ENCODE data around the gene CDC25A.

CDC25A gene

GRCh38 chr3:48199117-48199516 is 10.9 kb upstream of the CDC25A start:
- Histone ChIP-seq H3K9me3 (ENCODE audit: control insufficient read depth in 1 of 2, low read length in 2 of 2) (no peaks in the 10 kb centered on the region), H3K4me1 (ENCODE audit: control insufficient read depth in 1 of 2, insufficient read depth in 2 of 2, low read length in 2 of 2) (no peaks in the 10 kb centered on the region), H3K27ac (ENCODE audit: low read depth, low read length) (no peak overlapping the region), H3K36me3 (ENCODE audit: control insufficient read depth in 1 of 2, insufficient read depth in 2 of 2, low read length in 2 of 2) (no peaks in the 10 kb centered on the region), H3K4me3 (ENCODE audit: low read depth in 1 of 2, low read length in 2 of 2) (no peak overlapping the region), H3K9ac (ENCODE audit: low read depth in 1 of 2, low read length in 2 of 2) (no peak overlapping the region), H3K27me3 (ENCODE audit: control insufficient read depth in 1 of 2, insufficient read depth in 2 of 2, low read length in 2 of 2) (no peaks in the 10 kb centered on the region)

DNA sequence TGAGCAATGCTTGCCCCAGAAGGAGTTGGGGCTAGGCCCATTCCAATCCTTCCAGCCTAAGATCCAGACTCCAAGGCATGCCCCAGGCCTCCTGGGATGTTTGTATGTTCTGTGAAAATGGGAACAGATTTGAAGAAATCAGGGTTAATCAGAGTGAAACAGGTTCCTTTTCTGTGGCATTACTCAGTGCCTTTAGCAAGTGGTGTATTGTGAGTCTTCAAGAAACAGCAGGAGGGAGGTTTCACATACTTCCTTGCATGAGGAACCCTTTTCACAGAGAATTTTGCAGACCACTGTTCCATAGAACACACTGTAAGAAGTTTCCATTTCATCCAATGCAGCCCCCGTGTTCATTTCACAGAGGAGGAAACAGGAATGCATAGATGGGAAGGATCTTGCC is 8.4 kb upstream of the CDC25A start:
- Histone ChIP-seq H3K9ac (ENCODE audit: low read depth in 1 of 2, low read length in 2 of 2) (no peak overlapping the region), H3K9me3 (ENCODE audit: control insufficient read depth in 1 of 2, low read length in 2 of 2) (no peaks in the 10 kb centered on the region), H3K4me1 (ENCODE audit: control insufficient read depth in 1 of 2, insufficient read depth in 2 of 2, low read length in 2 of 2) (no peaks in the 10 kb centered on the region), H3K27ac (ENCODE audit: low read depth, low read length) (no peak overlapping the region), H3K36me3 (ENCODE audit: control insufficient read depth in 1 of 2, insufficient read depth in 2 of 2, low read length in 2 of 2) (no peaks in the 10 kb centered on the region), H3K4me3 (ENCODE audit: low read depth in 1 of 2, low read length in 2 of 2) (no peak overlapping the region), H3K27me3 (ENCODE audit: control insufficient read depth in 1 of 2, insufficient read depth in 2 of 2, low read length in 2 of 2) (no peaks in the 10 kb centered on the region)

GRCh38 chr3:48194446-48195071 is 6.3 kb upstream of the CDC25A start:
- Histone ChIP-seq H3K27me3 (ENCODE audit: control insufficient read depth in 1 of 2, insufficient read depth in 2 of 2, low read length in 2 of 2) (no peaks in the 10 kb centered on the region), H3K4me1 (ENCODE audit: control insufficient read depth in 1 of 2, insufficient read depth in 2 of 2, low read length in 2 of 2) (peaks cover 0 to 5% of the 10 kb centered on the region in 2 donors), H3K9me3 (ENCODE audit: control insufficient read depth in 1 of 2, low read length in 2 of 2) (no peaks in the 10 kb centered on the region), H3K4me3 (ENCODE audit: low read depth in 1 of 2, low read length in 2 of 2) (no peak overlapping the region), H3K27ac (ENCODE audit: low read depth, low read length) (no peak overlapping the region), H3K36me3 (ENCODE audit: control insufficient read depth in 1 of 2, insufficient read depth in 2 of 2, low read length in 2 of 2) (no peaks in the 10 kb centered on the region), H3K9ac (ENCODE audit: low read depth in 1 of 2, low read length in 2 of 2) (no peak overlapping the region)

GRCh38 chr3:48190911-48191310 is 2.7 kb upstream of the CDC25A start:
- no peak overlapping the region for H3K27ac ChIP-seq (ENCODE audit: low read depth, low read length)

GRCh38 chr3:48189321-48189720 is 1.1 kb upstream of the CDC25A start:
- H3K9me3 ChIP-seq (ENCODE audit: control insufficient read depth in 1 of 2, low read length in 2 of 2), result no peaks in the 10 kb centered on the region
- H3K9ac ChIP-seq (ENCODE audit: low read depth in 1 of 2, low read length in 2 of 2), result no peak overlapping the region
- no peak overlapping the region for H3K4me3 ChIP-seq (ENCODE audit: low read depth in 1 of 2, low read length in 2 of 2)
- H3K27ac ChIP-seq (ENCODE audit: low read depth, low read length), result no peak overlapping the region
- H3K27me3 ChIP-seq (ENCODE audit: control insufficient read depth in 1 of 2, insufficient read depth in 2 of 2, low read length in 2 of 2), result no peaks in the 10 kb centered on the region
- peaks cover 24 to 25% of the 10 kb centered on the region in 2 donors for H3K4me1 ChIP-seq (ENCODE audit: control insufficient read depth in 1 of 2, insufficient read depth in 2 of 2, low read length in 2 of 2)
- no peaks in the 10 kb centered on the region for H3K36me3 ChIP-seq (ENCODE audit: control insufficient read depth in 1 of 2, insufficient read depth in 2 of 2, low read length in 2 of 2)

More at GRCh38 chr3:48190911-48191310, 2.7 kb upstream of the CDC25A start:
- H3K9ac ChIP-seq (ENCODE audit: low read depth in 1 of 2, low read length in 2 of 2), result no peak overlapping the region
- no peaks in the 10 kb centered on the region for H3K36me3 ChIP-seq (ENCODE audit: control insufficient read depth in 1 of 2, insufficient read depth in 2 of 2, low read length in 2 of 2)
- H3K4me1 ChIP-seq (ENCODE audit: control insufficient read depth in 1 of 2, insufficient read depth in 2 of 2, low read length in 2 of 2), result peaks cover 18 to 19% of the 10 kb centered on the region in 2 donors
- H3K9me3 ChIP-seq (ENCODE audit: control insufficient read depth in 1 of 2, low read length in 2 of 2), result no peaks in the 10 kb centered on the region
- no peaks in the 10 kb centered on the region for H3K27me3 ChIP-seq (ENCODE audit: control insufficient read depth in 1 of 2, insufficient read depth in 2 of 2, low read length in 2 of 2)
- no peak overlapping the region for H3K4me3 ChIP-seq (ENCODE audit: low read depth in 1 of 2, low read length in 2 of 2)

GRCh38 chr3:48187579-48188265 is 495 bp downstream of the CDC25A start:
- H3K27ac ChIP-seq (ENCODE audit: low read depth, low read length), result no peak overlapping the region

DNA sequence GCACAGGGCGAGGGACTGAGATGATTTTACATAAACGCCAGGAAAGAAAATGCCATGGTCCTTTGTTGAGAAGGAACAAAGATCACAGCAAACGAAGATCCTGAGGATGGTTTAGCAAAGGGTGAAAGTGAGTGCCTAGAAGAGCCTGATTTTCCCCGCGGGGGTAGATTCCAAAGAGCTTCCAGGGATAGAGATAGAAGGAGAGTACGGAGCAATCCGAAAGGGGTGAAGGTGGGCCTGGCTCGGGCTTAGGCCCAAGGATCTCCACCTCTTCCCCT is 977 bp downstream of the CDC25A start:
- H3K27ac ChIP-seq (ENCODE audit: low read depth, low read length), result no peak overlapping the region
- H3K27me3 ChIP-seq (ENCODE audit: control insufficient read depth in 1 of 2, insufficient read depth in 2 of 2, low read length in 2 of 2), result no peaks in the 10 kb centered on the region
- H3K9me3 ChIP-seq (ENCODE audit: control insufficient read depth in 1 of 2, low read length in 2 of 2), result no peaks in the 10 kb centered on the region
- peak overlapping the region; percentile 52 to 66 for H3K9ac ChIP-seq (ENCODE audit: low read depth in 1 of 2, low read length in 2 of 2)
- H3K36me3 ChIP-seq (ENCODE audit: control insufficient read depth in 1 of 2, insufficient read depth in 2 of 2, low read length in 2 of 2), result peaks cover 0 to 6% of the 10 kb centered on the region in 2 donors
- H3K4me1 ChIP-seq (ENCODE audit: control insufficient read depth in 1 of 2, insufficient read depth in 2 of 2, low read length in 2 of 2), result peaks cover 24 to 25% of the 10 kb centered on the region in 2 donors
- peak overlapping the region; percentile 69 to 91 for H3K4me3 ChIP-seq (ENCODE audit: low read depth in 1 of 2, low read length in 2 of 2)

More at GRCh38 chr3:48187579-48188265, 495 bp downstream of the CDC25A start:
- Histone ChIP-seq H3K4me3 (ENCODE audit: low read depth in 1 of 2, low read length in 2 of 2) (peak overlapping the region; percentile 69 to 91), H3K27me3 (ENCODE audit: control insufficient read depth in 1 of 2, insufficient read depth in 2 of 2, low read length in 2 of 2) (no peaks in the 10 kb centered on the region), H3K9ac (ENCODE audit: low read depth in 1 of 2, low read length in 2 of 2) (peak overlapping the region; percentile 52 to 66), H3K9me3 (ENCODE audit: control insufficient read depth in 1 of 2, low read length in 2 of 2) (no peaks in the 10 kb centered on the region), H3K36me3 (ENCODE audit: control insufficient read depth in 1 of 2, insufficient read depth in 2 of 2, low read length in 2 of 2) (peaks cover 0 to under 1% of the 10 kb centered on the region in 2 donors), H3K4me1 (ENCODE audit: control insufficient read depth in 1 of 2, insufficient read depth in 2 of 2, low read length in 2 of 2) (peaks cover 24 to 25% of the 10 kb centered on the region in 2 donors)

- Histone ChIP-seq H3K4me3 (ENCODE audit: low read depth in 1 of 2, low read length in 2 of 2) (peak overlapping the region; percentile 69 to 91), H3K27ac (ENCODE audit: low read depth, low read length) (no peak overlapping the region), H3K9me3 (ENCODE audit: control insufficient read depth in 1 of 2, low read length in 2 of 2) (no peaks in the 10 kb centered on the region), H3K9ac (ENCODE audit: low read depth in 1 of 2, low read length in 2 of 2) (peak overlapping the region; percentile 52 to 66), H3K27me3 (ENCODE audit: control insufficient read depth in 1 of 2, insufficient read depth in 2 of 2, low read length in 2 of 2) (no peaks in the 10 kb centered on the region), H3K36me3 (ENCODE audit: control insufficient read depth in 1 of 2, insufficient read depth in 2 of 2, low read length in 2 of 2) (peaks cover 0 to 10% of the 10 kb centered on the region in 2 donors), H3K4me1 (ENCODE audit: control insufficient read depth in 1 of 2, insufficient read depth in 2 of 2, low read length in 2 of 2) (peaks cover 24 to 25% of the 10 kb centered on the region in 2 donors)
Observed at GRCh38 chr3:48186631-48187300, 1.5 kb downstream of the CDC25A start.

- H3K27me3 ChIP-seq (ENCODE audit: control insufficient read depth in 1 of 2, insufficient read depth in 2 of 2, low read length in 2 of 2), result no peaks in the 10 kb centered on the region
- peaks cover 5 to 11% of the 10 kb centered on the region in 2 donors for H3K36me3 ChIP-seq (ENCODE audit: control insufficient read depth in 1 of 2, insufficient read depth in 2 of 2, low read length in 2 of 2)
- H3K9ac ChIP-seq (ENCODE audit: low read depth in 1 of 2, low read length in 2 of 2), result no peak overlapping the region
- no peak overlapping the region for H3K27ac ChIP-seq (ENCODE audit: low read depth, low read length)
- H3K4me1 ChIP-seq (ENCODE audit: control insufficient read depth in 1 of 2, insufficient read depth in 2 of 2, low read length in 2 of 2), result peaks cover 18 to 25% of the 10 kb centered on the region in 2 donors
- no peaks in the 10 kb centered on the region for H3K9me3 ChIP-seq (ENCODE audit: control insufficient read depth in 1 of 2, low read length in 2 of 2)
- H3K4me3 ChIP-seq (ENCODE audit: low read depth in 1 of 2, low read length in 2 of 2), result no peak overlapping the region
Observed at GRCh38 chr3:48185129-48185528, 3.1 kb downstream of the CDC25A start.

DNA sequence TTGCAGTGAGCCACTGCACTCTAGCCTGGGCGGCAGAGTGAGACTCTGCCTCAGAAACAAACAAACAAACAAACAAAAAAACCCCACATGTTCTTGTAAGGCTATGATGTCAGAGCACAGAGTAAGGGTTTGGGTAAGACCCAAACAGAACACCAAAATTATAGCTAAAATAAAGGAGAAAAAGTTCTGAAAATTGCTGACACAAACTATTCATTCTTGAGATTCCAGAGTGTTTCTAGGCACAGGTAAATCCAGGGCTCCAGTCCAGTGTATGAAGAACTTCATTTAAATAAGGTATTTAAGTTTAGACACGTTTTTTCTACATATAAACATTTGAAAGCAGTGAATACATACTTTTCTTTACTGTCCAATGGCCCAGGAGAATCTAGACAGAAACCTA is 3.9 kb downstream of the CDC25A start:
- Histone ChIP-seq H3K4me1 (ENCODE audit: control insufficient read depth in 1 of 2, insufficient read depth in 2 of 2, low read length in 2 of 2) (peaks cover 18 to 25% of the 10 kb centered on the region in 2 donors), H3K27ac (ENCODE audit: low read depth, low read length) (no peak overlapping the region), H3K9me3 (ENCODE audit: control insufficient read depth in 1 of 2, low read length in 2 of 2) (no peaks in the 10 kb centered on the region), H3K9ac (ENCODE audit: low read depth in 1 of 2, low read length in 2 of 2) (no peak overlapping the region), H3K4me3 (ENCODE audit: low read depth in 1 of 2, low read length in 2 of 2) (no peak overlapping the region), H3K36me3 (ENCODE audit: control insufficient read depth in 1 of 2, insufficient read depth in 2 of 2, low read length in 2 of 2) (peaks cover 5 to 17% of the 10 kb centered on the region in 2 donors), H3K27me3 (ENCODE audit: control insufficient read depth in 1 of 2, insufficient read depth in 2 of 2, low read length in 2 of 2) (no peaks in the 10 kb centered on the region)

Measured in duodenal mucosa (tissue), 2 donors.